NK-92 treated with Interleukin-12 subunit alpha and Interleukin-12 subunit beta, amount 100 ng/mL, for 24 hours (cell line): ENCODE data around the gene YIF1B.

Experiments used
- DNase-seq: peaks from one replicate; lab custom pipeline; 2025; lab: John Stamatoyannopoulos, UW

The YIF1B gene

GRCh38 chr19:38304866-38305429 lies 10.8 kb downstream of the YIF1B start:
- no peak for DNase-seq

DNA sequence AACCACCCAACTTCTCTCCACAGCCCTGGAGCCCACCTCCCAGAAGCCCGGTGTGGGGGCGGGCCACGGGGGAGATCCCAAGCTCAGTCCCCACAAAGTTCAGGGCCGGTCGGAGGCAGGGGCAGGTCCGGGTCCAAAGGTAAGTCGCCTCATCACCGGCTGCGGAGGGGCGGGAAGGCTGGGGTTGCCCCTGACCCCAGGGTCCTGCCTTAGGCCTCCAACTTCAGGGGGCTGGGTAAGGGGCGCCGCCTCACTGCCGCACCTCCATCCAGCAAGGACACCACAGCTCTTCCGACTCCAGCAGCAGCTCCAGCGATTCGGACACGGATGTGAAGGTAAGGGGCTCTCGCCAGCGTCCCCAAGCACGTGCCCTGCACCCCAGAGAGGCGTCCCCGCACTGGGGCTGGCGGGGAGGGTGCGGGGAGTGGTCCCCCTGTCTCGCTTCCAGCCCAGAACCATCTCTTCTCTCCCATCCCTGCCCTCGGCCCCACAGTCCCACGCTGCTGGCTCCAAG lies 11.3 kb downstream of the YIF1B start:
- no peak for DNase-seq

DNA sequence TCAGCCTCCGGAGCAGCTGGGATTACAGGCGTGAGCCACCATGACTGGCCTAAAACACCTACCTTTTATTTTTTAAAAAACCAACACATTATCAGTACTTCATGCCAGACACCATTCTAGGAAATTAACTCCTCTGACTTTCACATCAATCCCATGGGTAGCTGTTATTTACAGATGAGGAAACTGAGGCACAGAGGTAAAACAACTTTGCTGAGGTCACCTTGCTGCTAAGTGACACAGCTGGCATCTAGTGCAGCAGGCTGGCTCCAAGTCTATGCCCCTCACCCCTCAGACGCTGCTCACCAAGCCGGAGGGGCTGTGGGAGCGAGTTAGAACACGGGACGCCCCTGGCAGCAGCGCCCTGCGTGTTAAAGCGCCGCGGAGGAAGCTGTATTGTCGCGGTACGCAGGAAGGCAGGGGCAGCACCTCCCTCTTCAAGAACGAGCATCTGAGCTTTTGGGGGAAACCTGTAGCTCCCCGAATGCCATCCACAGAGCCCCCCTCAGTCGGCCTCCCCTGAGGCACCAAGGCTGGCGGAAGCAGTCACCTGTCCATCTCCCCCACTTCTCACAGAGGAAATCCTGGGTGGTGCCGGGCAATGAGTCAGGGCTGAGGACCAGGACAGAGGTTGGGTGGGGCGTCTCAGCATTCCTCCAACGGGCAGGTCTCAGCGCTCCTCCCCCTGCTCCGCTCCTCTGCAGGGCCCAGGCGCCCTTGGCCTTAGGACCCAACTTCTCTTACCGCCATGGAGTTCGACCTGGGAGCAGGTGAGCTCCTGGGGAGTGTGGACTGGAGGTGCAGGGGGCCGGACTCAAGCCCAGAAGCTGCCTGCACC lies 12.0 kb downstream of the YIF1B start, which contains the start of gene C19orf33:
Gene C19orf33 (plus strand): TSS at position 735 of the 835 bp plus-strand sequence. CDS start 11 bp downstream, at position 746.
- DNase-seq = no peak

GRCh38 chr19:38298821-38299680 lies 16.7 kb downstream of the YIF1B start:
- no peak for DNase-seq

DNA sequence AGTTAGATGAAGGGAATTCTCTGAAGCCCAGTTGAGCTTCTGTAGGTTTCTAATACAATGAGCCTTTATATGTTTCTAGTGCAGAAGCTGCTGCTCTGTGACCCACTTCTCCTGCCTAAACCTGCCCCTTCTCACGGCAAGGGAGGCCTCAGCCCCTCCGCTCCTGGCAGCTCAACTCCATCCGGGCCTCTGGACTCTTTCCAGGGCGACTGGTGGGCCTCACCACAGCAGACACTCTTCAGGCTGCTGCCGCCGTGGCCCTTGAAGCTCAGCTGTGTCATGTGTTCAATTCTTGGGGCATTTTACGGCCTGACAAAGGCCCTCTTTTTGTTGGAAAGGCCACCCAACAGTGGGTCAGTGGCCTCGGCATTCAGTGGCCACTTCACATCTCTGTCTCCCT lies 21.7 kb downstream of the YIF1B start:
- no peak for DNase-seq

DNA sequence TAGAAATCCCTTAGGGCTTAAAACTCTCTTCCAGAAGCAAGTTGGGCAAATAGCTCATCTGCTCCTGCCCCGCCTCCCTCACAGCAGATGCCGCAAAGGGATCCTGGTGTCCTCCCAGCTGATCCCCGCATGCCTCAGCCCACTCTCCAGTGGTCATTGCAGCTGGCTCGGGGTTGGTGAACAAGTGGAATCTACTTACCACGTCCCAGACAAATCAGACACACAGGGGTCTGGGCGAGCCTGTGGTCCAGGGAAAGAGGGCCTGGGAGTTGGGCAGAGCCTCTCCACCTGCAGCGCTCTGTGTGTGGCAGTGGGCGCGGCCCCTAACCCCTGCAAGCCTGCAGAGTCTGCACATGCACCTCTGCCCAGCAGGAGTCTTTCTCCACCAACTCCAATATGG lies 22.5 kb downstream of the YIF1B start:
- no peak for DNase-seq

DNA sequence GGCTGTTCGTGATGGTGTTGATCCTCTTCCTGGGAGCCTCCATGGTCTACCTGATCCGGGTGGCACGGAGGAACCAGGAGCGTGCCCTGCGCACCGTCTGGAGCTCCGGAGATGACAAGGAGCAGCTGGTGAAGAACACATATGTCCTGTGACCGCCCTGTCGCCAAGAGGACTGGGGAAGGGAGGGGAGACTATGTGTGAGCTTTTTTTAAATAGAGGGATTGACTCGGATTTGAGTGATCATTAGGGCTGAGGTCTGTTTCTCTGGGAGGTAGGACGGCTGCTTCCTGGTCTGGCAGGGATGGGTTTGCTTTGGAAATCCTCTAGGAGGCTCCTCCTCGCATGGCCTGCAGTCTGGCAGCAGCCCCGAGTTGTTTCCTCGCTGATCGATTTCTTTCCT lies 23.9 kb downstream of the YIF1B start:
- no peak for DNase-seq

DNA sequence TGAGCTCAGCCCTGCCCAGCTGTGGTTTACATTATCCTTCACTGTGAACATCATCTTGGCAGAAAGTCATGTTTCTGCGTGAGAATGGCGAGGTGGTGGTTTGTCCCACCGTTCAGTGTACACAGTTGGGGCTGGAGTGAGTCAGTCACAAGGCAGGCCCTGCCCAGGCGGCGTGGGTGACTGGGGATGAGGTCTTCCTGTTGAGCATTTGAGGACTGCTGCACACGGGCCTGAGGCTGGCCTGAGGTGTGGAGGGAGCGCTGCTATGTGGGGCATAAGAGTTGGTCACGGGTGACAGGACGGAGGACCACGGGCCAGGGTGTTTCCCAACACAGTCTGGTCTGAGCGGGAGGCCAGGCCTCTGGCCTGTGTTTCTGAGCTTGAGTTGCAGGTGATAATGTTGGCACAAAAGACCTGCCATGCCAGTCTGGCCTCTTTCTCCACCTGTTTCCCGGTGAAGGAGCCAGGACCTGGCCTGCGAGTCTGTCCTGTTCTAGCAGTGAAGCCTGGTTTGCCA lies 25.1 kb downstream of the YIF1B start:
- no peak for DNase-seq

- DNase-seq = no peak
Observed at GRCh38 chr19:38289955-38290354, 25.8 kb downstream of the YIF1B start.

- DNase-seq = no peak
Observed at GRCh38 chr19:38288123-38288855, 27.5 kb downstream of the YIF1B start.

GRCh38 chr19:38287604-38288003 lies 28.1 kb downstream of the YIF1B start:
- DNase-seq = no peak

GRCh38 chr19:38285567-38285966 lies 30.2 kb downstream of the YIF1B start:
- DNase-seq = no peak

DNA sequence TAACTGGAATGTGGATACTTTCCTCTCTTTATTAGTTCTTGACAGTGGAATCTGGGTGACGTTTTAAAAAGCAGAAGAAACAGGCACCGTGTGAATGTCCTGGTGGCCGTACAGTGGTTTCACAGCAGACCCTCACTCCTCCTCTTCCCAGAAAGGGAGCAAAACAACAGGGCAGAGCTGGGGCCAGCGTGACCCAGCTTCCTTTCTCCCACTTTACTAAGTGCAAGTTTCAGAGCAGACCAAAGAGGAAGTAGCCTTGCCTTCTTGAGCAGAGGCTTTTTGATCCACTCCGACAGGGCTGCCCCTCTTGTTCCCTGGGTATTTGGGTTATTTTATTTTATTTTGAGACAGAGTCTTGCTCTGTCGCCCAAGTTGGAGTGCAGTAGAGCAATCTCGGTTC lies 31.3 kb downstream of the YIF1B start:
- DNase-seq = no peak

DNA sequence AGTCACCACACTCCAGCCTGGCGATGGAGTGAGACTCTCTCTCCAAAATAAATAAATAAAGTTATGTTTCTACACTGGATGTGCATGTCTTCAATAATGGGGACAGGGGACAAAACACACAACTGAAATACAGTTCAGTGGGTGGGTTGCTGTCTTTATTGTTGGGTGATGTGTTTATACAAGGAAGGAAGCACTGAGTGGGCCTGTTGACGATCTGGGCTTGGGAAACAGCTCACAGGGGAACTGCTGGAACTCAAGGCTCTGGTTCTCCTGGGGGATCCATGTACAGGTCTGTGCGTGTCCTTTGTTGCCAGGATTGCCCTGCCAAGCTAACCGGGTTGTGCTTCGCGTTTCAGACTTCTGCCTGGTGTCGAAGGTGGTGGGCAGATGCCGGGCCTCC lies 32.5 kb downstream of the YIF1B start:
- no peak for DNase-seq

- no peak for DNase-seq
Observed at GRCh38 chr19:38281811-38282566, 33.8 kb downstream of the YIF1B start.

- DNase-seq = no peak
Observed at GRCh38 chr19:38280030-38280921, 35.5 kb downstream of the YIF1B start.

GRCh38 chr19:38278751-38279150 lies 37.0 kb downstream of the YIF1B start:
- DNase-seq = no peak

DNA sequence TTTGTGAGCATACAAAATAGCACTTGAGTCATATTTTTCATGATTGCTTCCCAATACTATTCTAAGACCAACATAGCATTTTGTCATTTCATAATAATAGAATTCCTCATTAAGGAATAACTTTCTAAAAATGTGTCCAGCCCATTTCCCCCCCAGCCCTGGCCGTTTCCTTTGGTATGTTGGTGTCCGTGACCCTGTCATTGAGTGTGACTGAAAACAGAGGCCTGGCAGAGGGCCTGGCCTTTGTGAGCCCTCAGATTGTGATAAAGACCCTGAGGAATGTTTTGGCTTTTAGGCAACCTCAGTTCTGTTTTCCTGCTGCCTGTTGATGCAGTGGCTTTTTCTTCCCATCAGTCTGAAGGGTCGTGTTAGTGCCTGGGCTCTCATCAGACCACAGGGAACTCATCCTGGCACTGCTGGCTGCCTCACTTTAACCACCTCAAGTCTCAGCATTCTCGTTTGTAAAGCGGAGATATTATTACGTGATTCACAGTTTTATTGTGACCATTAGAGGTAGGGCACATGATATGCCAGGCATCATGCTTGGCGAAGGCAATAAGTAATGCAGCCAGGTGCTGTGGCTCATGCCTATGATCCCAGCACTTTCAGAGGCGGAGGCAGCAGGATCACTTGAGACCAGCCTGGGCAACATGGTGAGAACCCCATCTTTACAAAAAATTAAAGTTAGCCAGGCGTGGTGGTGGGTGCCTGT lies 37.6 kb downstream of the YIF1B start:
- no peak for DNase-seq

DNA sequence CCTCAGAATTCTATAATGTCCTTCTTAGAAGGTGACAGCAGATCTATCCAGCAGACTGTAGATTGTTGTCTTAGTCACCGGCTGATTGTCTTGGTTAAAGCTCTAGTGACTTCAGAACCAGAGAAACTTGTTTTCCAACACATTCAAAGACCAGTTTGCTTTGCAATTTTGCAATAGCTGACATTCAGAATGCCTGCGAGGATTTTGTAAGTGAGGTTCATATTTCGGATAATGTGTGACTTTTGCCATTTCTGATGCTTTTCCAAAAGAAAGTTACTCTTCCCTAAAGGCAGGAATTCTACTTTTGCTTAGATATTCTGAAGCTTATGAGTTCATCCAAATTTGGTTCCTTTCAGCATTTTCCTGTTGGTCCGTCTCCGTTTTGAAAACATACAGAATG lies 38.2 kb downstream of the YIF1B start:
- DNase-seq = no peak
